Body of pancreas (tissue), 4 donors: Measurements from ENCODE around the gene DYNLRB1. TPM values are rescaled to one million over a fixed set of nuclear protein-coding genes. Genes with fewer than 3 reads are reported as not detected.

Experiments
- ATAC-seq: fragments of 150-250 bp; one replicate; pipeline ENCODE4 v1.9.1; 2016
- DNase-seq, 4 donors: peaks; one replicate each; pipeline ENCODE4 v3.0.0-alpha.2; 2019
- H3K27ac ChIP-seq, 4 donors: fragments of 200-600 bp; sonication (generic); 1 replicate in 3 of 4; 2 replicates in 1 of 4; pipeline versions ENCODE4 v1.5.1 to v1.6.1; 2016 to 2019; ENCODE audit warnings: mild to moderate bottlenecking in 1 of 4, mixed read lengths in 1 of 4, moderate library complexity in 1 of 4
- H3K27me3 ChIP-seq, 2 donors: fragments of 200-600 bp; sonication (generic); one replicate each; pipeline ENCODE4 v1.6.0; 2016; ENCODE audit warnings: mild to moderate bottlenecking in 1 of 2
- H3K36me3 ChIP-seq, 2 donors: fragments of 200-600 bp; sonication (generic); replicated peaks in 1 of 2; 2 replicates each; pipeline ENCODE4 v1.5.1; 2016; ENCODE audit warnings: low read depth in 2 of 2; ENCODE audit not compliant: insufficient read depth in 1 of 2
- H3K4me1 ChIP-seq: fragments of 200-600 bp; sonication (generic); one replicate; pipeline ENCODE4 v1.6.0; 2016
- H3K4me3 ChIP-seq, 2 donors: fragments of 200-600 bp; sonication (generic); 1 replicate in 1 of 2; 2 replicates in 1 of 2; pipeline ENCODE4 v1.5.1; 2016 to 2019
- H3K9me3 ChIP-seq, 3 donors: fragments of 200-600 bp; sonication (generic); 1 replicate in 2 of 3; 2 replicates in 1 of 3; pipeline ENCODE4 v1.5.1; 2016
- CTCF ChIP-seq, 7 experiments: fragments of 450-650 bp in 4 of 7; fragments of 200-600 bp in 3 of 7; sonication (generic) in 3 of 7; IDR thresholded peaks; one replicate each; pipeline ENCODE4 v1.5.1; 2016 to 2019; ENCODE audit warnings: antibody characterized with exemption in 7 of 7
- POLR2A ChIP-seq, 3 donors: fragments of 450-650 bp; IDR thresholded peaks; one replicate each; pipeline ENCODE4 v1.6.1; 2016; ENCODE audit warnings: antibody characterized with exemption in 3 of 3, mild to moderate bottlenecking in 2 of 3
- WGBS, 2 donors: methylation state at CpG; one replicate each; pipeline ENCODE4 v1.1.5; 2017; 5-methylcytosine and 5-hydroxymethylcytosine counted together
- intact Hi-C: fragments of 100-400 bp; cut with DNase I; formaldehyde crosslinking; loops from one replicate; pipeline ENCODE4 v1.15.1; 2023
- total RNA-seq, 2 donors: library from RNA; depleted of rRNA; stranded (reverse); fragments of >200 nt; gene quantifications; one replicate each; pipeline ENCODE4 v1.1.0, GENCODE V29; 2016

DYNLRB1 gene
- total RNA-seq, 2 donors from 2014 or later, result 58.9 to 64.3 TPM

- ATAC-seq, result no peak
- Histone ChIP-seq H3K27ac (no peak overlapping the region), H3K36me3 (peaks cover 6 to 22% of the 10 kb centered on the region in 2 donors), H3K27me3 (no peaks in the 10 kb centered on the region), H3K9me3 (no peaks in the 10 kb centered on the region), H3K4me3 (no peak overlapping the region), H3K4me1 (no peaks in the 10 kb centered on the region)
- intact Hi-C loops, result no loop called here
- DNase-seq, result no peak
- TF ChIP-seq CTCF (IDR thresholded peaks at IDR 0.05) (no peak), POLR2A (IDR thresholded peaks at IDR 0.05) (no peak)
- 90 to 91% methylated on average over 4 of the region's 4 CpGs for WGBS, 2 donors
These were observed 24.8 kb upstream of the DYNLRB1 start for GRCh38 chr20:34491226-34491931.

- no peaks in the 10 kb centered on the region for H3K4me1 ChIP-seq
- peaks cover 6 to 22% of the 10 kb centered on the region in 2 donors for H3K36me3 ChIP-seq
- no peaks in the 10 kb centered on the region for H3K27me3 ChIP-seq
- no peaks in the 10 kb centered on the region for H3K9me3 ChIP-seq
- TF ChIP-seq POLR2A (IDR thresholded peaks at IDR 0.05) (no peak), CTCF (IDR thresholded peaks at IDR 0.05) (no peak)
- intact Hi-C loops, result no loop called here
- H3K4me3 ChIP-seq, result no peak overlapping the region
- H3K27ac ChIP-seq, result no peak overlapping the region
- no peak for DNase-seq
- ATAC-seq, result no peak
- WGBS, 2 donors, result 84 to 95% methylated on average over 4 of the region's 4 CpGs
These were observed 24.2 kb upstream of the DYNLRB1 start for GRCh38 chr20:34491932-34492509.

GRCh38 chr20:34493646-34494045 lies 22.6 kb upstream of the DYNLRB1 start:
- no peak for ATAC-seq

GRCh38 chr20:34495307-34495706 lies 20.9 kb upstream of the DYNLRB1 start:
- H3K4me3 ChIP-seq, result no peak overlapping the region
- H3K36me3 ChIP-seq, result peaks cover 6 to 15% of the 10 kb centered on the region in 2 donors
- no peak for ATAC-seq

More at GRCh38 chr20:34493646-34494045, 22.6 kb upstream of the DYNLRB1 start:
- H3K9me3 ChIP-seq, result peaks cover 0 to 6% (median 0%) of the 10 kb centered on the region in 3 donors
- no peak overlapping the region for H3K4me3 ChIP-seq
- H3K36me3 ChIP-seq, result peaks cover 6 to 19% of the 10 kb centered on the region in 2 donors
- WGBS, 2 donors, result 93% methylated on average over 4 of the region's 4 CpGs
- DNase-seq, result no peak
- no peak overlapping the region for H3K27ac ChIP-seq
- no peaks in the 10 kb centered on the region for H3K4me1 ChIP-seq
- no peak for TF ChIP-seq CTCF (IDR thresholded peaks at IDR 0.05)
- no peak for TF ChIP-seq POLR2A (IDR thresholded peaks at IDR 0.05)
- intact Hi-C loops, result no loop called here
- H3K27me3 ChIP-seq, result no peaks in the 10 kb centered on the region

More at GRCh38 chr20:34495307-34495706, 20.9 kb upstream of the DYNLRB1 start:
- no peak for DNase-seq
- H3K9me3 ChIP-seq, result peaks cover 0 to 6% (median 0%) of the 10 kb centered on the region in 3 donors
- TF ChIP-seq CTCF (IDR thresholded peaks at IDR 0.05) (no peak), POLR2A (IDR thresholded peaks at IDR 0.05) (no peak)
- no peaks in the 10 kb centered on the region for H3K27me3 ChIP-seq
- no peaks in the 10 kb centered on the region for H3K4me1 ChIP-seq
- intact Hi-C loops, result no loop called here
- no peak overlapping the region for H3K27ac ChIP-seq
- 93% methylated on average over 7 of the region's 7 CpGs for WGBS, 2 donors
